Osteoblast (primary cell): Measurements from ENCODE around the gene AACS. TPM values are rescaled to one million over a fixed set of nuclear protein-coding genes. Genes with fewer than 3 reads are reported as not detected.

Source experiments
- DNase-seq: peaks from one replicate; pipeline ENCODE4 v3.0.0; 2011; ENCODE audit warnings: low spot score, mixed read lengths; ENCODE audit not compliant: insufficient read length; ENCODE audit errors: missing footprints
- H2AFZ ChIP-seq: 2 replicates; pipeline ENCODE4 v1.6.0; 2011; ENCODE audit warnings: mild to moderate bottlenecking, low read length
- H3K27ac ChIP-seq: 2 replicates; pipeline ENCODE4 v1.5.1; 2011; ENCODE audit warnings: mild to moderate bottlenecking, low read depth, low read length, moderate library complexity
- H3K27me3 ChIP-seq: 2 replicates; pipeline ENCODE4 v1.6.0; 2012; ENCODE audit warnings: mild to moderate bottlenecking, control low read depth, inconsistent platforms, low read length, moderate library complexity; ENCODE audit not compliant: insufficient read depth
- H3K36me3 ChIP-seq: 2 replicates; pipeline ENCODE4 v1.5.1; 2011; ENCODE audit warnings: mild to moderate bottlenecking, low read length, control low read depth, moderate library complexity; ENCODE audit not compliant: insufficient read depth
- H3K4me1 ChIP-seq: 2 replicates; pipeline ENCODE4 v1.5.1; 2011; ENCODE audit warnings: mild to moderate bottlenecking, low read length, control low read depth, moderate library complexity; ENCODE audit not compliant: insufficient read depth
- H3K4me2 ChIP-seq: 2 replicates; pipeline ENCODE4 v1.6.0; 2011; ENCODE audit warnings: mild to moderate bottlenecking, low read length; ENCODE audit not compliant: insufficient read depth
- H3K4me3 ChIP-seq: fragments of 200-600 bp; sonication (generic); 3 replicates; pipeline ENCODE4 v1.5.1; 2012; ENCODE audit warnings: mild to moderate bottlenecking, low read length, inconsistent platforms; ENCODE audit not compliant: insufficient read depth
- H3K79me2 ChIP-seq: 2 replicates; pipeline ENCODE4 v1.6.0; 2012; ENCODE audit warnings: mild to moderate bottlenecking, low read length, control low read depth, inconsistent platforms; ENCODE audit not compliant: insufficient read depth
- H3K9me3 ChIP-seq: 2 replicates; pipeline ENCODE4 v1.5.1; 2011; ENCODE audit warnings: low read depth, low read length, control low read depth
- H4K20me1 ChIP-seq: 2 replicates; pipeline ENCODE4 v1.6.0; 2012; ENCODE audit warnings: mild to moderate bottlenecking, low read length, control low read depth; ENCODE audit not compliant: insufficient read depth
- total RNA-seq: library from RNA; depleted of rRNA; stranded (reverse); fragments of >200 nt; gene quantifications from 2 replicates; pipeline ENCODE4 v1.2.3, GENCODE V29; 2012
- TF ChIP-seq, protein P1 (sequence below): IDR thresholded peaks from 2 replicates; pipeline ENCODE4 v1.5.1; 2011; ENCODE audit warnings: mild to moderate bottlenecking, low read depth, low read length, moderate library complexity; ENCODE audit errors: extremely low read depth

Gene AACS
- total RNA-seq, 1 donor = 26.4 TPM

DNA sequence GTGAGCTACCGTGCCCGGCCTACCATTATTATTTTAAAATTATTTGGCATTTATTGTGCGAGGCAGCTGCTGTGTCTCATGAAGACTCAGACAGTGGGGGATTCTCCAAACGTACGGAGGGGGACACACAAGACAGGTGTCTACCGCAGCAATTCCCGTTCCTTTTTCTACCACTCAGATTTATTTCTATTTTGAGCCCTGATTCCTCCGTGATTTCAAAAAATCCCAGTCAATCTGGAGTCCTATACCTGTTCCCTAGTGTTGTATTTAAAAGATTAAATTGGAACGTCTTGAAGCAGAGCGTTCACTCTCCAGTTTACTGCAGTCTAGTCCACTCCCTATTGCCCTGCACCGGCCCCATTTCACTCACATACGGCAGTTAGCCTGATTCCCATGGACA is 97.9 kb downstream of the AACS start:
- no peaks in the 10 kb centered on the region for H4K20me1 ChIP-seq
- H3K27me3 ChIP-seq = no peaks in the 10 kb centered on the region
- H3K4me1 ChIP-seq = no peaks in the 10 kb centered on the region
- H3K27ac ChIP-seq = no peak overlapping the region
- no peak overlapping the region for H3K4me3 ChIP-seq
- H3K9me3 ChIP-seq = no peaks in the 10 kb centered on the region
- no peak for DNase-seq
- H3K4me2 ChIP-seq = no peak overlapping the region
- H3K79me2 ChIP-seq = no peaks in the 10 kb centered on the region
- no peak overlapping the region for H2AFZ ChIP-seq
- TF ChIP-seq, protein P1, sequence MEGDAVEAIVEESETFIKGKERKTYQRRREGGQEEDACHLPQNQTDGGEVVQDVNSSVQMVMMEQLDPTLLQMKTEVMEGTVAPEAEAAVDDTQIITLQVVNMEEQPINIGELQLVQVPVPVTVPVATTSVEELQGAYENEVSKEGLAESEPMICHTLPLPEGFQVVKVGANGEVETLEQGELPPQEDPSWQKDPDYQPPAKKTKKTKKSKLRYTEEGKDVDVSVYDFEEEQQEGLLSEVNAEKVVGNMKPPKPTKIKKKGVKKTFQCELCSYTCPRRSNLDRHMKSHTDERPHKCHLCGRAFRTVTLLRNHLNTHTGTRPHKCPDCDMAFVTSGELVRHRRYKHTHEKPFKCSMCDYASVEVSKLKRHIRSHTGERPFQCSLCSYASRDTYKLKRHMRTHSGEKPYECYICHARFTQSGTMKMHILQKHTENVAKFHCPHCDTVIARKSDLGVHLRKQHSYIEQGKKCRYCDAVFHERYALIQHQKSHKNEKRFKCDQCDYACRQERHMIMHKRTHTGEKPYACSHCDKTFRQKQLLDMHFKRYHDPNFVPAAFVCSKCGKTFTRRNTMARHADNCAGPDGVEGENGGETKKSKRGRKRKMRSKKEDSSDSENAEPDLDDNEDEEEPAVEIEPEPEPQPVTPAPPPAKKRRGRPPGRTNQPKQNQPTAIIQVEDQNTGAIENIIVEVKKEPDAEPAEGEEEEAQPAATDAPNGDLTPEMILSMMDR = no peak
- no peaks in the 10 kb centered on the region for H3K36me3 ChIP-seq

DNA sequence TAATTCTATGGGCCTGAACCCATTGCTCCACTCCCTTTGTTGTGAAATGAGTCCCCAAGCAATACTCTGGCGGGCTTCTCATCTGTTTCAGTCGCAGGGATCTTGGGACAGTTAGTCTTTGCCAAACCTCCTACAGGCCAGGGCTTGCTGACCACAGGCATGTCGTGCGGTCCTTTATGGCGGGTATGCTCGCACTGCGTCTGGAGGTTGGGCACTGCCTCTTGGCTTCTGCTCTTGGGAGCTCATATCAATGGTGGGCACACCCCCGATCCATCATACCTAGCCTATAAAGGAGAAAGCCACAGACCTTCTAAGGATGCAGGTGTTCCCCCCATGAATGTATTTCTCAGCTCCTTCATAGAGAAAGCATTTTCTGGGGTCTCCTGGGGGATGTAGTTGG is 99.3 kb downstream of the AACS start:
- Histone ChIP-seq H3K27ac (no peak overlapping the region), H4K20me1 (no peaks in the 10 kb centered on the region), H3K79me2 (no peaks in the 10 kb centered on the region), H3K4me3 (no peak overlapping the region), H3K9me3 (no peaks in the 10 kb centered on the region), H3K4me1 (no peaks in the 10 kb centered on the region), H2AFZ (no peak overlapping the region), H3K36me3 (no peaks in the 10 kb centered on the region), H3K4me2 (no peak overlapping the region), H3K27me3 (no peaks in the 10 kb centered on the region)
- no peak for DNase-seq
- TF ChIP-seq, protein P1 = no peak

DNA sequence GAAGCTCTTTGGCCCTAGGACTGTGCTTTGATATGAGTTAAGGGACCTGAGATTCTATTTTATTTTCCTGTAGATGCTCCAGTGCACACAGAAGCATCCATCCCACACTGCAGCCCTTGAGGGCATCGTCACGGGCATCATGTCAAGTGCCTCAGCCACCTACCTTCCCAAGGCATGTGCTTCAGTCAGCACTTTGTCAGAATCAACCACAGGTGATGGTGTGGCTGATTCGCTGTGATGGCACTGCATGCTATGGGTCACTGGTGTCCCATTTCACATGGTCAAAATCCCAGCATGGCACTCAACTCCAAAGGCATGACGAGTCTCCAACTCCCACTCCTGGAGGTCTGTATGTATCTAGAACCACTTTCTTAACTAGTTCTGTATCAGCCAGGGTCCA is 100.8 kb downstream of the AACS start:
- no peaks in the 10 kb centered on the region for H3K9me3 ChIP-seq
- no peak overlapping the region for H3K4me2 ChIP-seq
- no peak overlapping the region for H3K27ac ChIP-seq
- no peak overlapping the region for H2AFZ ChIP-seq
- TF ChIP-seq, protein P1 = no peak
- no peaks in the 10 kb centered on the region for H3K36me3 ChIP-seq
- H3K27me3 ChIP-seq = no peaks in the 10 kb centered on the region
- H3K4me1 ChIP-seq = no peaks in the 10 kb centered on the region
- no peak for DNase-seq
- H3K79me2 ChIP-seq = no peaks in the 10 kb centered on the region
- no peaks in the 10 kb centered on the region for H4K20me1 ChIP-seq
- H3K4me3 ChIP-seq = no peak overlapping the region

DNA sequence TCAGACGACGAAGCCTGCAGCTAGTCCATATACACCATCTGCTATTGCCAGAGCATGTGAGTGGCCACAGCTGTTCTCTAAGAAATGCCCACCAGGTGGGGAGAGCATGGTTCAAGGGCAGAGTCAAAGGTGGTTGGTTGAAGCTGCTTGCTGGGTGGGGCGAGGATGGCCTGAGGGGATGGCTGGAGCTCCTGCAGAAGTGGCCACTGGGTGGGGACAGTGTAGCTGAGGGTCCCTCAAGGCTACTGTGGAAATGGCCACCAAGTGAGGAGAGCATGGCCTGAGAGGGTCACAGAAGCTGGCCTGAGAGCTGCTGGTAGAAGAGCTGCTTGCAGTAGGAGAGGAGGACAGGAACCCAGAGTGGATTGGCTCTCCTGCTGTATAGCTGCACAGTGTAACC is 102.4 kb downstream of the AACS start:
- TF ChIP-seq, protein P1 = no peak
- Histone ChIP-seq H3K27me3 (no peaks in the 10 kb centered on the region), H3K79me2 (no peaks in the 10 kb centered on the region), H3K36me3 (no peaks in the 10 kb centered on the region), H3K4me3 (no peak overlapping the region), H3K27ac (no peak overlapping the region), H4K20me1 (no peaks in the 10 kb centered on the region), H2AFZ (no peak overlapping the region), H3K4me1 (no peaks in the 10 kb centered on the region), H3K9me3 (no peaks in the 10 kb centered on the region), H3K4me2 (no peak overlapping the region)
- no peak for DNase-seq
